IMR-90 (cell line): ENCODE measurements around the gene RUNX2. TPM values are rescaled to one million over a fixed set of nuclear protein-coding genes. Genes with fewer than 3 reads are reported as not detected.
A peak's percentile ranks its signal among the peaks of the same experiment; 100 is the strongest.

Source experiments
- ATAC-seq: fragments of 200-7000 bp; cut with Tn5 transposase; 2 replicates; pipeline ENCODE4 v1.9.1; 2020; ENCODE audit warnings: low read depth, mild to moderate bottlenecking, moderate library complexity
- BruUV-seq: library from RNA; stranded (reverse); fragments of 400-500 nt; replicated peaks from 2 replicates; lab custom pipeline; 2021; lab: Mats Ljungman, UMichigan
- CTCF ChIA-PET: fragments of 300-600 bp; formaldehyde crosslinking; extraction: SDS; loops from one replicate; lab custom pipeline; 2021; ENCODE audit warnings: antibody characterized with exemption; lab: Yijun Ruan, JAX
- POLR2A ChIA-PET: fragments of 300-600 bp; sonication (Branson Sonifier 250); formaldehyde crosslinking; loops from one replicate; lab custom pipeline; 2022; ENCODE audit warnings: antibody characterized with exemption; ENCODE audit not compliant: unreplicated experiment; lab: Charles Lee
- DNase-seq: peaks from one replicate; pipeline ENCODE4 v3.0.0; 2013
- H2AFZ ChIP-seq: replicated peaks from 2 replicates; pipeline ENCODE3; 2013; ENCODE audit warnings: low read length, mild to moderate bottlenecking; ENCODE audit not compliant: poor library complexity
- H2AK5ac ChIP-seq: 2 replicates; pipeline ENCODE4 v1.6.1; 2013; ENCODE audit warnings: low read depth, low read length, inconsistent platforms
- H2AK9ac ChIP-seq: replicated peaks from 2 replicates; pipeline ENCODE3; 2013; ENCODE audit warnings: mild to moderate bottlenecking, low read depth, low read length, moderate library complexity; ENCODE audit not compliant: poor library complexity
- H2BK120ac ChIP-seq: 2 replicates; pipeline ENCODE4 v1.6.1; 2013; ENCODE audit warnings: low read depth, low read length, inconsistent platforms
- H2BK15ac ChIP-seq: 3 replicates; pipeline ENCODE4 v1.6.1; 2013; ENCODE audit warnings: low read depth, low read length, inconsistent platforms
- H2BK20ac ChIP-seq: 2 replicates; pipeline ENCODE4 v1.6.1; 2013; ENCODE audit warnings: low read depth, mild to moderate bottlenecking, inconsistent platforms, low read length, moderate library complexity
- H2BK5ac ChIP-seq: 2 replicates; pipeline ENCODE4 v1.6.1; 2013; ENCODE audit warnings: mild to moderate bottlenecking, low read depth, low read length, inconsistent platforms; ENCODE audit not compliant: poor library complexity, severe bottlenecking
- H3K14ac ChIP-seq: replicated peaks from 2 replicates; pipeline ENCODE4 v1.6.1; 2013; ENCODE audit warnings: low read depth, low read length, inconsistent platforms
- H3K18ac ChIP-seq: 2 replicates; pipeline ENCODE4 v1.6.1; 2013; ENCODE audit warnings: low read depth, low read length, control low read depth
- H3K23ac ChIP-seq: 2 replicates; pipeline ENCODE4 v1.6.1; 2013; ENCODE audit warnings: low read depth, low read length, inconsistent platforms
- H3K27ac ChIP-seq: 2 replicates; pipeline ENCODE4 v1.5.1; 2013; ENCODE audit warnings: mild to moderate bottlenecking, control low read depth, low read length; ENCODE audit not compliant: insufficient read depth
- H3K27me3 ChIP-seq: 2 replicates; pipeline ENCODE4 v1.6.1; 2013; ENCODE audit warnings: low read length; ENCODE audit not compliant: control insufficient read depth, insufficient read depth
- H3K36me3 ChIP-seq: 2 replicates; pipeline ENCODE4 v1.6.1; 2013; ENCODE audit warnings: low read length, mixed read lengths; ENCODE audit not compliant: control insufficient read depth, insufficient read depth
- H3K4ac ChIP-seq: 2 replicates; pipeline ENCODE4 v1.6.1; 2013; ENCODE audit warnings: low read depth, low read length, inconsistent platforms
- H3K4me1 ChIP-seq: 2 replicates; pipeline ENCODE4 v1.6.1; 2013; ENCODE audit warnings: low read length, mixed read lengths; ENCODE audit not compliant: control insufficient read depth, insufficient read depth
- H3K4me2 ChIP-seq: 2 replicates; pipeline ENCODE4 v1.6.1; 2013; ENCODE audit warnings: low read depth, mild to moderate bottlenecking, control low read depth, low read length, moderate library complexity
- H3K4me3 ChIP-seq: 2 replicates; pipeline ENCODE4 v1.5.1; 2013; ENCODE audit warnings: low read depth, mild to moderate bottlenecking, control low read depth, low read length, moderate library complexity; ENCODE audit not compliant: insufficient read depth
- H3K56ac ChIP-seq: 2 replicates; pipeline ENCODE4 v1.6.1; 2013; ENCODE audit warnings: low read length, inconsistent platforms; ENCODE audit not compliant: insufficient read depth; ENCODE audit errors: extremely low read depth
- H3K79me1 ChIP-seq, 2 experiments: 2 replicates each; pipeline ENCODE4 v1.6.1; 2013; ENCODE audit warnings: low read length in 2 of 2, inconsistent platforms in 1 of 2, low read depth in 1 of 2
- H3K9ac ChIP-seq: 2 replicates; pipeline ENCODE4 v1.6.1; 2013; ENCODE audit warnings: low read depth, low read length, control low read depth
- H3K9me1 ChIP-seq: 2 replicates; pipeline ENCODE4 v1.6.1; 2013; ENCODE audit warnings: low read length, inconsistent platforms; ENCODE audit not compliant: insufficient read depth
- H3K9me3 ChIP-seq: 2 replicates; pipeline ENCODE4 v1.6.1; 2013; ENCODE audit warnings: low read length; ENCODE audit not compliant: control insufficient read depth, insufficient read depth
- H4K20me1 ChIP-seq: 2 replicates; pipeline ENCODE4 v1.6.1; 2013; ENCODE audit warnings: low read length, inconsistent platforms; ENCODE audit not compliant: insufficient read depth
- H4K5ac ChIP-seq: 2 replicates; pipeline ENCODE4 v1.6.1; 2013; ENCODE audit warnings: mild to moderate bottlenecking, low read depth, low read length, control low read depth
- H4K8ac ChIP-seq, 2 experiments: 2 replicates each; pipeline ENCODE4 v1.6.1; 2013; ENCODE audit warnings: low read depth in 2 of 2, low read length in 2 of 2, control low read depth in 1 of 2, inconsistent platforms in 1 of 2
- H4K91ac ChIP-seq: 2 replicates; pipeline ENCODE4 v1.6.1; 2013; ENCODE audit warnings: low read depth, low read length, inconsistent platforms; ENCODE audit not compliant: insufficient read depth
- BHLHE40 ChIP-seq: fragments of 150-350 bp; IDR thresholded peaks from 2 replicates; pipeline ENCODE4 v1.6.1; 2016; ENCODE audit warnings: mild to moderate bottlenecking, low read depth, low read length
- CTCF ChIP-seq: conservative IDR thresholded peaks from 2 replicates; pipeline ENCODE4 v1.5.1; 2012; ENCODE audit warnings: mild to moderate bottlenecking, low read depth, low read length, improper control_type of control experiment
- ELK1 ChIP-seq: fragments of 150-350 bp; IDR thresholded peaks from 2 replicates; pipeline ENCODE4 v1.6.1; 2016; ENCODE audit warnings: low read depth, mild to moderate bottlenecking, low read length, moderate library complexity, borderline replicate concordance
- FOS ChIP-seq: fragments of 150-350 bp; IDR thresholded peaks from 2 replicates; pipeline ENCODE4 v1.6.1; 2016; ENCODE audit warnings: low read depth, low read length
- MAFK ChIP-seq: IDR thresholded peaks from 2 replicates; pipeline ENCODE4 v1.6.1; 2012; ENCODE audit warnings: low read depth, low read length, improper control_type of control experiment
- MAZ ChIP-seq: IDR thresholded peaks from 2 replicates; pipeline ENCODE4 v1.6.1; 2012; ENCODE audit warnings: low read depth, mild to moderate bottlenecking, low read length, improper control_type of control experiment, moderate library complexity, borderline replicate concordance
- MXI1 ChIP-seq: IDR thresholded peaks from 2 replicates; pipeline ENCODE4 v1.6.1; 2012; ENCODE audit warnings: low read depth, mild to moderate bottlenecking, low read length, moderate library complexity, borderline replicate concordance
- NFE2L2 ChIP-seq: fragments of 150-350 bp; IDR thresholded peaks from 2 replicates; pipeline ENCODE4 v1.6.1; 2016; ENCODE audit warnings: low read depth, mild to moderate bottlenecking, low read length
- POLR2A ChIP-seq: IDR thresholded peaks from 2 replicates; pipeline ENCODE4 v1.6.1; 2012; ENCODE audit warnings: mild to moderate bottlenecking, low read depth, low read length
- RAD21 ChIP-seq: IDR thresholded peaks from 2 replicates; pipeline ENCODE4 v1.6.1; 2012; ENCODE audit warnings: low read length, improper control_type of control experiment
- RCOR1 ChIP-seq: IDR thresholded peaks from 2 replicates; pipeline ENCODE4 v1.6.1; 2012; ENCODE audit warnings: mild to moderate bottlenecking, low read length, improper control_type of control experiment; ENCODE audit not compliant: insufficient replicate concordance
- RFX5 ChIP-seq: IDR thresholded peaks from 2 replicates; pipeline ENCODE4 v1.8.0; 2012; ENCODE audit warnings: low read depth, mild to moderate bottlenecking, low read length, moderate library complexity
- SMC3 ChIP-seq: fragments of 150-350 bp; IDR thresholded peaks from 2 replicates; pipeline ENCODE4 v1.6.1; 2016; ENCODE audit warnings: low read depth, mild to moderate bottlenecking, antibody characterized with exemption, low read length, moderate library complexity
- USF2 ChIP-seq: fragments of 150-350 bp; IDR thresholded peaks from 2 replicates; pipeline ENCODE4 v1.6.1; 2017; ENCODE audit warnings: mild to moderate bottlenecking, antibody characterized with exemption, low read length, low read depth
- WGBS, 2 experiments: methylation state at CpG; one replicate each; pipeline versions ENCODE4 v1.1.5 to v1.1.7; 2013; ENCODE audit warnings: missing lambda C conversion rate in 2 of 2; ENCODE audit not compliant: insufficient read length in 1 of 2; ENCODE audit errors: extremely low coverage in 2 of 2; 5-methylcytosine and 5-hydroxymethylcytosine counted together
- dilution Hi-C: fragments of 300-500 bp; cut with HindIII; formaldehyde crosslinking; loops from one replicate; pipeline ENCODE4 v1.14.3; 2018; ENCODE audit warnings: low sequenced_read_pairs; ENCODE audit not compliant: unreplicated experiment
- in situ Hi-C: fragments of 300-500 bp; cut with MboI; formaldehyde crosslinking; loops from 3 replicates; pipeline ENCODE4 v1.14.3; 2019; ENCODE audit warnings: low sequenced_read_pairs, inconsistent platforms, mixed read lengths
- intact Hi-C: fragments of 100-400 bp; cut with micrococcal nuclease; formaldehyde crosslinking; loops from 2 replicates; pipeline ENCODE4 v1.10.0; 2022
- polyA plus RNA-seq, 3 experiments: library from polyadenylated mRNA; depleted of rRNA; stranded (reverse); fragments of >200 nt; gene quantifications; 2 replicates each; pipeline ENCODE4 v1.2.3, GENCODE V29; 2012; ENCODE audit warnings: low replicate concordance in 1 of 3
- total RNA-seq: library from RNA; depleted of rRNA; stranded (reverse); fragments of >200 nt; gene quantifications from 2 replicates; pipeline ENCODE4 v1.2.3, GENCODE V29; 2012

Gene RUNX2
- total and polyA plus RNA-seq, 2 of the 4 experiments (the other 2 are of a cell fraction), result 2.3 to 4.7 TPM

GRCh38 chr6:45376310-45377042, 48.3 kb downstream of the RUNX2 start:
- no peaks in the 10 kb centered on the region; the same call in 1 of the 2 replicates for H3K4me1 ChIP-seq
- CTCF ChIA-PET, result interaction anchor here (0.6 to 0.7 kb wide), 3 partner anchors 397 to 721 kb away, joined by 3 to 5 read pairs (median 4); no protein-coding TSS in a partner anchor
- H2AK5ac ChIP-seq, result no peak overlapping the region; the same call in 1 of the 2 replicates
- DNase-seq, result peak; percentile 30
- peak overlapping the region; percentile 80; the same call in 1 of the 2 replicates for H3K18ac ChIP-seq
- dilution Hi-C loops (no loop called here), in situ Hi-C loops (no loop called here), intact Hi-C loops (loop anchor here (2.0 to 5.0 kb wide), 3 partner anchors 299 to 899 kb away; no protein-coding TSS in a partner anchor)
- peak overlapping the region; percentile 82 for H2BK5ac ChIP-seq
- H4K91ac ChIP-seq, result peak overlapping the region; percentile 41; the same call in 1 of the 2 replicates
- peak overlapping the region; percentile 82; the same call in 1 of the 2 replicates for H4K5ac ChIP-seq
- H2BK20ac ChIP-seq, result peak overlapping the region; percentile 53; the same call in 1 of the 2 replicates
- no peak for ATAC-seq
- H3K27ac ChIP-seq, result no peak overlapping the region
- no peaks in the 10 kb centered on the region for H3K36me3 ChIP-seq
- H2BK15ac ChIP-seq, result peak overlapping the region; percentile 87; the same call in 2 of the 3 replicates
- no peak overlapping the region for H3K56ac ChIP-seq
- peak overlapping the region; percentile 77 for H3K14ac ChIP-seq
- no peaks in the 10 kb centered on the region for H4K20me1 ChIP-seq
- peak overlapping the region; percentile 92 for H3K4ac ChIP-seq
- POLR2A ChIA-PET, result no interaction called here
- BruUV-seq, result no TSS peak
- H3K9me3 ChIP-seq, result no peaks in the 10 kb centered on the region
- peak overlapping the region; percentile 66; the same call in 1 of the 2 replicates for H3K4me3 ChIP-seq
- H2AFZ ChIP-seq, result no peak overlapping the region
- H4K8ac ChIP-seq, result peak overlapping the region; percentile 92 to 99
- H2AK9ac ChIP-seq, result no peak overlapping the region
- peak overlapping the region; percentile 74 for H2BK120ac ChIP-seq
- peak overlapping the region; percentile 89 for H3K4me2 ChIP-seq
- no peaks in the 10 kb centered on the region for H3K9me1 ChIP-seq
- WGBS, 2 experiments, result 66% methylated on average over 2 of the region's 11 CpGs; no CpG with 5 or more reads in 1 of the 2 experiments
- H3K27me3 ChIP-seq, result no peaks in the 10 kb centered on the region
- H3K9ac ChIP-seq, result peak overlapping the region; percentile 83; the same call in 1 of the 2 replicates
- H3K79me1 ChIP-seq, result peaks cover 5% of the 10 kb centered on the region in 2 experiments
- H3K23ac ChIP-seq, result peak overlapping the region; percentile 85
- TF ChIP-seq MAZ (no peak), RFX5 (no peak), FOS (no peak), MAFK (no peak), CTCF (no peak), RCOR1 (no peak), ELK1 (no peak), NFE2L2 (no peak), SMC3 (no peak), RAD21 (no peak), BHLHE40 (no peak), USF2 (no peak), POLR2A (no peak), MXI1 (no peak)
